H54 (cell line): ENCODE results near the gene NT5C.
"Not testable (repeated sequence)": the region's sequence is repeated elsewhere in the genome, so short reads cannot be mapped to it uniquely, and the experiment has no call there.

Source experiments
- DNase-seq: peaks from one replicate; pipeline ENCODE4 v3.0.0; 2011; ENCODE audit warnings: low spot score, mixed read lengths; ENCODE audit not compliant: insufficient read length
- FAIRE-seq: peaks from 3 replicates; lab custom pipeline; 2011; peaks lifted over from hg19 to GRCh38; lab: Jason Lieb, UNC
- POLR2A ChIP-seq: IDR thresholded peaks from 2 replicates; pipeline ENCODE4 v1.6.1; 2011; ENCODE audit warnings: low read depth, mild to moderate bottlenecking, low read length

The NT5C gene

DNA sequence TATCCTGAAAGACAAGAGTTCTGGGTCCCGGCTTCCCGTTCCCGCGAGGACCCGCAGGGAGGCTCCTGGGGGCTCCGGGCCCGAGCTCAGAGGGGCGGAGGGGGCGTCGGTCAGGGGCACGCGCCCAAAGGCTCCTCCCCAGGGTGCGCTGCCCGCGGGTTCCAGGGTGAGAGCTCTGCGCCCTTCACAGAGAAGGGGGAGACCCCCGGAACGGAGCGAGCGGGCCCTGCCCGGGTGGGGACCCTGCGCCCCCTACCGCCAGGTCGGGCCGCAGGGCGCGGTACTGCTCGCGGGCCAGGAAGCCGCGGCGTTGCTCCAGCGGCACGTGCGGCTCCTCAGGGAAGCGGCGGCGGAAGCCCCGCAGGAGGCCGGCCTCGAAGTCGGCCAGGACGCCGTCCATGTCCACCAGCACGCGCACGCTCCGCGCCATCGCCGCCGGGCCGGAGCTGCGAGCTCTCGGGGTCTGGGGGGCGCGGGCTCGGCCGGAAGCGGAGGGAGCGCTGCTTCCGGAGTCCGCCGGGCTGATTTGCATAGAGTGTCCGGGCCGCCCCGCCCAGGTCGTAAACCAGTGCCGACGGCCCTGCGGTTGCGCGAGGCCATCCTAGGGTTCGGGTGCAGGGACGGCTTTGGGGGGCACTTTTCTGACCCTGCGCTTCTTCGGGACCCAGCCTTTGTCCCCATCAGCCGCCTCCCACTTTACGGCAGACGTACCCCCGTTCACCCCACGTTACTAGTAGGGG lies at the start of gene NT5C:
Gene NT5C, minus strand, starts transcription at position 465 of the 740 bp plus-strand sequence. Its CDS starts 35 bp downstream, at position 430.
- peak; percentile 60 for TF ChIP-seq POLR2A
- FAIRE-seq (no peak), DNase-seq (peak; percentile 87)

GRCh38 chr17:75181110-75181509 lies 49.6 kb upstream of the NT5C start:
- FAIRE-seq (no peak), DNase-seq (no peak)
- TF ChIP-seq POLR2A, result no peak

DNA sequence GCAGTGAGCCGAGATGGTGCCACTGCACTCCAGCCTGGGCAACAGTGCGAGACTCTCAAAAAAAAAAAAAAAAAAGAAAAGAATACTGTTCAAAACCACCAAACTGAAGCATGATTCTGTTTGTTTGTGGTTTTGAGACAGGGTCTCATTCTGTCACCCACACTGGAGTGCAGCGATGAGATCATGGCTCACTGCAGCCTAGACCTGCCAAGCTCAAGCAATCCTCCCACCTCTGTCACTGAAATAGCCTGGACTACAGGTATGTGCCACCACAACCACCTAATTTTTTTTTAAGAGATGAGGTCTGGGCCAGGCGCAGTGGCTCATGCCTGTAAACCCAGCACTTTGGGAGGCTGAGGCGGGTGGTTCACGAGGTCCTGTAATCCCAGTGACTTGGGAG lies 46.9 kb upstream of the NT5C start:
- no peak for FAIRE-seq
- no peak for TF ChIP-seq POLR2A

GRCh38 chr17:75176625-75177024 lies 45.1 kb upstream of the NT5C start:
- DNase-seq, result no peak
- no peak for FAIRE-seq
- TF ChIP-seq POLR2A, result no peak

More for the DNA sequence above, 46.9 kb upstream of the NT5C start:
- DNase-seq, result no peak

- no peak for DNase-seq
- no peak for FAIRE-seq
- no peak for TF ChIP-seq POLR2A
These were observed 43.5 kb upstream of the NT5C start for GRCh38 chr17:75174996-75175395.

GRCh38 chr17:75173526-75173925 lies 42.0 kb upstream of the NT5C start:
- no peak for FAIRE-seq
- no peak for DNase-seq
- TF ChIP-seq POLR2A, result no peak

DNA sequence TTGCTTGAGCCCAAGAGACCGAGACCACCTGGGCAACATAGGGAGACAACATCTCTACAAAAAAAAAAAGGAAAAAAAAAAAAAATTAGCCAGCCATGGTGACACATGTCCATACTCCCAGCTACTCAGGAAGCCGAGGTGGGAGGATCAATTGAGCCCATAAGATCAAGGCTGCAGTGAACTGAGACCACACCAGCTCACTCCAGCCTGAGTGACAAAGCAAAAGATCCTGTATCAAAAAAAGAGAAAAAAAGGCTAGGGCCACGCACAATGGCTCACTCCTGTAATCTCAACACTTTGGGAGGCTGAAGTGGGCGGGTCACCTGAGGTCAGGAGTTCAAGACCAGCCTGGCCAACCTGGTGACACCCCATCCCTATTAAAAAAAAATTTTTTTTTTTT lies 37.5 kb upstream of the NT5C start:
- DNase-seq, result no peak
- no peak for TF ChIP-seq POLR2A
- FAIRE-seq, result no peak

- not testable (repeated sequence) for FAIRE-seq, DNase-seq
These were observed 33.1 kb upstream of the NT5C start for GRCh38 chr17:75164606-75165005.

GRCh38 chr17:75163074-75163473 lies 31.5 kb upstream of the NT5C start:
- no peak for TF ChIP-seq POLR2A
- FAIRE-seq (no peak), DNase-seq (no peak)

GRCh38 chr17:75160211-75160610 lies 28.7 kb upstream of the NT5C start:
- TF ChIP-seq POLR2A, result no peak
- no peak for DNase-seq
- no peak for FAIRE-seq

DNA sequence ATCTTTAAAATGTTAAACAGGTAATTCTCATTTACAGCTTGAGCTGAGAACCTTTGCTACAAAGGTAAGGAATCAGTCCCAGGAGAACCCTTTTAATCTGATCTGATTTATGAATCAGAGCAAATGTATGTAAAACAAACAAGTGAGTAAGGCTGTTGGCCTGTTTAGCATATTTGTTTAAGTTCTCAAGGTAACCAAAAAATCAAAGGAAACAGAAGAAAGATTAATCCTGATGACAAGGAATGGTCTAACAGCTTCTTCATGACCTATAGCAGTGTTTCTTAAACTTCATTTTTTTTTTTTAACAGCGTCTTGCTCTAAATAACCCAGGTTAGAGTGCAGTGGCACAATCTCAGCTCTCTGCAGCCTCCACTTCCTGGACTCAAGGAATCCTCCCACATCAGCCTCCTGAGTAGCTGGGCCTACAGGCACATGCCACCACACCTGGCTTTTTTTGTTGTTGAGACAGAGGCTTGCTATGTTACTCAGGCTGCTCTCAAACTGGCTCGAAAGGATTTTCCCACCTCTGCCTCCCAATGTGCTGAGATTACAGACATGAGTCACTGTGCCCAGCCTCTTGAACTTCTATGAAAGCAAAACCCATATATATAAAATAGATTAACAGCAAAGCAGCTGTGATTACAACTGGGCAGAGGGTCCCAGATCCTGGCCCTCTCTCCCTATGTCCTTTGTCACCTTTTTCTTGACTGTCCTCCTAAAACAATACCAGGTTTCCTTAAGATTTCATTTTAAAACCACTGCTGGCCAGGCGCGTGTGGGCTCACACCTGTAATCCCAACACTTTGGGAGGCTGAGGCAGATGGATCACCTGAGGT lies 27.9 kb upstream of the NT5C start:
- DNase-seq, result peak; percentile 24
- no peak for TF ChIP-seq POLR2A
- FAIRE-seq, result no peak

DNA sequence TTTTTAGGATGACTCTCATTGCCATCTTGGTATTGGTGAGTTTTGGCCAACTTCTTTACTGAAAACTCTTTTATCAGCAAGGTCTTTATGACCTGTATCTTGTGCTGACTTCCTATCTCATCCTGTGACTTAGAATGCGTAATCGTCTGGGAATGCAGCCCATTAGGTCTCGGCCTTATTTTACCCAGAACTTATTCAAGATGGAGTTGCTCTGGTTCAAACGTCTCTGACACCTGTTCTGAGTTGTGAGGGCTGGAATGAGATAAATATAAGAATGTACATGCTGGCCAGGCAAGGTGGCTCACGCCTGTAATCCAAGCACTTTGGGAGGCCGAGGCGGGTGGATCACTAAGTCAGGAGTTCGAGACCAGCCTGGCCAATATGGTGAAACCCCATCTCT lies 26.9 kb upstream of the NT5C start:
- not testable (repeated sequence) for FAIRE-seq, DNase-seq

DNA sequence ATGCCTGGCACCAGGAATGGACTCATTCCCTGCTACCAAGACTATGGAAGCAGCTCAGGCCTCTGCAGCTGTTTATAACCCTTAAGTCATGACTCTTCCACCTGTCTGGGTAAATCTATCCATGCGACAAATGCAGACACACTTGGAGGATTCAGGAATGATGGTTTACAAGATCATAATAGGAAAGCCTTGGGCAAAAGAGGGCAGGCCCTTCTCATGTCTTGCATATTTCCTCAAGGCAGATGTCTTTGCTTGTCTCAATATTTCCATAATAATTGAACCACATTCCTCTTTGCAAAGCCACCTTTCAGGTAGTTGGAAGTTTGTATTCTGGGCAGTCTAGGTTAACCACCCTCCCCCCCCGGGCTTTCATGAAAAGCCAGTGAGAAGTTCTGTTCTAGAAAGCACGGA lies 23.7 kb upstream of the NT5C start:
- no peak for TF ChIP-seq POLR2A
- DNase-seq (no peak), FAIRE-seq (no peak)
